GM19043 (cell line): Measurements from ENCODE around the gene TPI1.

Source experiments
- ATAC-seq: cut with Tn5 transposase; IDR thresholded peaks from one replicate; pipeline ENCODE4 v1.9.1; 2021; ENCODE audit warnings: low read depth; ENCODE audit not compliant: unreplicated experiment

Gene TPI1

GRCh38 chr12:6914947-6915788 is 47.8 kb downstream of the TPI1 start:
- no peak for ATAC-seq

- no peak for ATAC-seq
Measured at GRCh38 chr12:6915789-6916285, 48.5 kb downstream of the TPI1 start.

DNA sequence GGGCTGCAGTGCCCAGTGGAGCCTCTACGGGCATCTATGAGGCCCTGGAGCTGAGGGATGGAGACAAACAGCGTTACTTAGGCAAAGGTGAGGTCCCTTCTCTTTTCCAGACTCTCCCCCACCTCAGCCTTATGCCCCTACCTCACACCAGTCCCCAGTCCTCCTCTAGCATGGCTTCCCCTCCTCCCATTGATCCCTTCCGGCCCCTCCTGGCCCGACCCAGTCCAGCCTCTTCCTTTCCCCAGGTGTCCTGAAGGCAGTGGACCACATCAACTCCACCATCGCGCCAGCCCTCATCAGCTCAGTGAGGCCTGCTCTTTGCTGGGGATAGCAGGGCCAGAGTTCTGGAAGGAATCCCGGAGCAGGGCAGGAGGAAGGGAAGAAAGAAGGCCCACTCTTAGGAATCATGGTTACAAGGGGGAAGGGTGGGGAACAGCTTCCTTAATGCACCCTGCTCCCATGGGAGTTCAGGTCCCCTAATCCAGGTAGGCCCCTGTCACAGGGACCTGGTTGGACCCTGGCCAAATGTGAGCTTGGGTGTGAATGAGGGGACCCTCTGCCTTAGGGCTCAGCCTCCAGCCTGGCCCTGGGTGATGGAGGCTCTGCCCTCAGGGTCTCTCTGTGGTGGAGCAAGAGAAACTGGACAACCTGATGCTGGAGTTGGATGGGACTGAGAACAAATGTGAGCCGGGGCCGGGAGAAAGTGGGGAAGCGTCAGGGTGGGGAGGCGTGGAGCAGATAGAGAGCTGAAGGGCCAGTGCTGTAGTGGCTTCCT is 49.3 kb downstream of the TPI1 start:
- no peak for ATAC-seq

DNA sequence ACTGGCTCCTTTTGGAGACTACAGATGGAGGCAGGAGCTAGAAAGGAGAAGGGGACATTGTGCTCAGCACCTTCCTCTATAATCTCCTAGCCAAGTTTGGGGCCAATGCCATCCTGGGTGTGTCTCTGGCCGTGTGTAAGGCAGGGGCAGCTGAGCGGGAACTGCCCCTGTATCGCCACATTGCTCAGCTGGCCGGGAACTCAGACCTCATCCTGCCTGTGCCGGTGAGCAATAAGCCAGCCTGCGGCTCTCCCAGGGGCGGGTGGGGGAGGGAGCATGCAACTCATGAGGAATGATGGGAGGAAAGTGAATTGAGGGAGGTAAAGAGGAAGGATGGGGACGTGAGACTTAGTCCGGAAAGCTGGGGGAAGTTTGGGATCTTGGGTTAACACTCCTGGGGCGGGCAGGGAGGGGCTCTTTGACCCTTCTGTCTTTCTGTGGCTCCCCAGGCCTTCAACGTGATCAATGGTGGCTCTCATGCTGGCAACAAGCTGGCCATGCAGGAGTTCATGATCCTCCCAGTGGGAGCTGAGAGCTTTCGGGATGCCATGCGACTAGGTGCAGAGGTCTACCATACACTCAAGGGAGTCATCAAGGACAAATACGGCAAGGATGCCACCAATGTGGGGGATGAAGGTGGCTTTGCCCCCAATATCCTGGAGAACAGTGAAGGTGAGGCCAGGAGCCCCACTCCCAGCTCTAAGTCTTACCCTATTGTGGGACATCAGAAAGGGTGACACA is 50.3 kb downstream of the TPI1 start:
- ATAC-seq = no peak

- no peak for ATAC-seq
Measured at GRCh38 chr12:6919588-6919987, 52.3 kb downstream of the TPI1 start.
